Activated naive CD8-positive, alpha-beta T cell treated with anti-CD3 and anti-CD28 coated beads, Interleukin-2, amount 50 U/mL, for 16 hours (primary cell): Measurements from ENCODE around the gene KCNV2.

ENCODE experiments used
- DNase-seq: peaks from one replicate; pipeline ENCODE4 v3.0.0-alpha.2; 2020; ENCODE audit warnings: low read depth, low spot score

KCNV2 gene

DNA sequence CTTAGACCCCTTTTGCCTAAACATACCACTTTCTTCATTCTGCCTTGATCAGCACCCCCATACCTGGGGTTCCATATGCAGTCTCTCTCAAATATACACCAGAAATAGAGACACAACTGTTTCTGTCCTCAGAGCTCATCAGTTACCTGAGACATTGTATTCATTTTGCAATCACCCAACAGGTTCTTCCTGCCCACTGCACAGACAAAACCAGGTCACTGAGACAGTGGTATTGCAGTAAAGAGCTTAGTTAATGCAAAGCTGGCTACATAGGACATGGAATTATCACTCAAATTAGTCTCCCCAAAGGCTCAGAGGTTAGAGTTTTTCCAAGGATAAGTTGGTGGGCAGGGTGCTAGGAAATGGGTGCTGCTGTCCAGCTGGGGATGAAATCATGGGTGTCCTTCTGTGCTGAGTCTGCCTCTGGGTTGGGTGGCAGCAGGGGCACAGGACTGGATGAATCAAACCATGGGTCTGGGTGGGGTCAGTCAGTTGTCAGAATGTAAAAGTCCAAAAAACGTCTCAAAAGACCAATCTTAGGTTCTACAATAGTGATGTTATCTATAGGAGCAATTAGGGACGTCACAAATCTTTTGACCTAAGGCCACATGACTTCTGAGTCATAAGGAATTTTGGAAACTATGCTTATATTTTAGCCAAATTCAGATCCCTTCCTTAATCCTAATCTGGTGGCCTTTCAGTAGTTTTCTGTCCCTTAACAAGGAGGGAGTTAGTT lies 41.0 kb downstream of the KCNV2 start:
- no peak for DNase-seq

DNA sequence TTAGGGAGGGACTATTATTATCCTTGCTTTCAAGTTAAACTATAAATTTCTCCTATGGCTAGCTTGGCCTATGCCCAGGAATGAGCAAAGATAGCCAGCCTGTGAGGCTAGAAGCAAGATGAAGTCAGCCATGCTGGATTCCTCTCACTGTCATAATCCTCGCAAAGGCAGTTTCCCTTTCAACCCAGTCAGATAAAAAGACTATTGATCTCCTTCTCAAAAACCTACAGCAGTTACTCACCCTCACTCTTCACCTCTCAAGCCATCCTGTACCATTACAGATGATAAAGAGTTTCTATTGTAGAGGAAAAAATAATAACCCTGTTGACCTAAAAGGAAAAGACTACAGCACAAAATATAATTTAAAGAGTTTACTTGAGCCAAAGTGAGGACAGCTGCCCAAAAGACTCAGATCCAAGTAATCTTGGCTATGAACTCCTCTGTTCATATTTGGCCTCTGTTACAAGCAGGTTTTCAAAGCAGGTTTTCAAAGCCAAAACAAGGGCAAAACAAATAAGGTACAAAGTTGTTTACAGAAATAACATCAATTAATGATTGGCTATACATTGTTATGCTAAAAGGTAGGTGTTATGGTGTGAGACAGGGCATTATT lies 41.7 kb downstream of the KCNV2 start:
- DNase-seq = no peak

DNA sequence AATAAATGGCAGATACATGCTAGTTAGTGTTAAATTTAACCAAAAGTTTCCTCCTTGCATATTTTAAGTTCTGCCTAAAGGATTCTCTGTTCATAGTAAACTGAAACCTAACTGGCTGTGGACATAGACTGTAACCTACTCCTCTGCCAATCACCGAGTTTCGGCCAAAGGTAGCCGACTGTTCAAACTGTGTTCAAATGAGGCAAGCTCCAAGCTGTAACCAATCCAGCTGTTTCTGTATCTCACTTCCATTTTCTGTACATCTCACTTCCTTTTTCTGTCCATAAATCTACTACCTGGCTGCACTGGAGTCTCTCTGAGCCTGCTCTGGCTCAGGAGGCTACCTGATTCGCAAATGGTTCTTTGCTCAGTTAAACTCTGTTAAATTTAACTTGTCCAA lies 44.1 kb downstream of the KCNV2 start:
- no peak for DNase-seq

DNA sequence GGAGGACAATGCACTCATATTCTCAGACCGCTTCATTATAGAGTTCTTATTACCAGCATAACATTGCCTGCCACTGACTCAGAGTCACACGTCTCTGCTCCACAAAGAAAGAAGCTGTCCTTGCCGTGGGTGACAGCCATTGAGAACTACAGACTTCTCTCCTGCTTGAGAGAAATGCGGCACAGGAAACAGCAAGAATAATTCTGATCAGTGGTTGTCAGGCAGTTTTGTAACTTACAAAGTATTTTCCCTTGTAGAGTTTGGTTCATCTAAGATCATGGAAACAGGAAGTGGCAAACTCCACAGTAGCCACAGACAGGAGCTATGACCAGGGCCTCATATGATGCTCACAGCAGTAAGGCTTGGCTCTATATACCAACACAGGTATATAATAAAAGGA lies 47.0 kb downstream of the KCNV2 start:
- no peak for DNase-seq

DNA sequence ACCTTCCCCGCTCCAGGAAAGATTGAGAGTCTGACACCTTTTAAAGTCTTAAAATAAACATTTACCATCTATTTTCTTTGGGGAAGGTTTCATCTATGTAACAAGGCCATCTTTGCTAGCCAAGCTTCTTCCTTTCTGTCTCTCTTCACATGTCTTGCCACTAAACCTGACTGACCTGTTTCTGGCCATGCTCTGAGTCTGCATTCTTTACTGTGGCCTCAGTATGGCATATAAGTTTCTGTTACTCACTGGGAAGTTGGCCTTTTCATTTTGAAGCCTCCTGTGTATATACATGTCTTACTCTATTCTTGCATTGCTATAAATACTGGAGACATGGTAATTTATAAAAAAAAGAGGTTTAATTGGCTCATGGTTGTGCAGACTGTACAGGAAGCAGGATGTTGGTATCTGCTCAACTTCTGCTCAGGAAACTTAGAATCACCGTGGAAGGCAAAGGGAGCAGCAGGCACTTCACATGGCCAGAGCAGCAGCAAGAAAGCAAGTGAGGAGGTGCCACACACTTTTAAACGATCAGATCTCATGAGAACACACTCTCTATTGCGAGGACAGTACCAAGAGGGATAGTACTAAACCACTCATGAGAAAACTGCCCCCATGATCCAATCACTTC lies 48.1 kb downstream of the KCNV2 start:
- no peak for DNase-seq

DNA sequence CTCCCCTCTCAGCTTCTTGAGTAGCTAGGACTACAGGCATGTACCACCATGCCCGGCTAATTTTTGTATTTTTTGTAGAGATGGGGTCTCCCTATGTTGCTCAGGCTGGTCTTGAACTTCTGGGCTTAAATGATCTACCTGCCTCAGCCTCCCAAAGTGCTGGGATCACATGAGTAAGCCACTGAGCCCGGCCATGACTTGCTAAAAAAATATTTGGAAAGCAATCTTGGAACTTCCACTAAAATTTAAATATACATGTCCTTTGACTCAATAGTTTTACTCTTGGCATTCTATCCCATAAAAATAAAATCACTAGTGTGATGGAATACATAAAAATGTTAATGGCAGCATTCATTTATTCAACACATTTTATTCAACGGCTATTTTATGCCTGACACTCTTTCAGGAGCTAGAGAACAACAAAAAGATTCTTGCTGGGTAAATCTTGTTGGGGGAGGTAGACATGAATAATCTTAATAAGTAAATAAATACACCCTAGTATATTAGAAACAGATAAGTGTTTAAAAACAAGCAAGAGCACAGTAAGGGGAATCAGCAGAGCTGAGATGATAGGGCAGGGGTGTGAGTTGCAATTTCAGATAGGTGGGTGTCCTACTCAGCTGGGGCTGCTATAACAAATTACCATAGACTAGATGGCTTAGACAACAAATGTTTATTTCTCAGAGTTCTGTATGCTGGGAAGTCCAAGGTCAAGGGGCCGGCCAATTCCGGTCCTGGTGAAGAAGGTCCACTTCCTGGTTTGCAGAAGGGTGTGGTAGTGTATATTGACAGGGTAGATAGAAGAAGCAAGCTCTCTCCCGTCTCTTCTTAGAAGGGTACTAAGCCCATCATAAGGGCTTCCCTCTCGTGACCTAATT lies 50.7 kb downstream of the KCNV2 start:
- no peak for DNase-seq

DNA sequence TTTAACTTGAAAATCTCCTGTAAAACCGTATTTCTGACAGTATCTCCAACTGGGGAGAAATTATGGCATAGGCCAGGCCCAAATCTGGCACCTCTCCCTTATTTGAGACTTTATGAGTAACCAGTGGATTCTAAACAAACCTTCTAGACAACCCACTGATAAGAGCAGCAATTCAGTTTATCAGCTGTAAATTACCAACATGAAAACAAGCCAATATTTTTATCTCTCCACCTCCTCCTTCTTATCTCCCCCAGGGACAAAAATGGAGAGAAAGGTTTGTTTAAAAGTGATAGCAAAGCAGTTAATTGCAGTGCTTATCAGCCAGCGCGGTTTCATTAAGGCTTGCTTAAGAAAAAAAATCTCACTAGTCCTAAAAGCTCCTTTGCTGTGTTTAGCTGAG lies 53.8 kb downstream of the KCNV2 start:
- no peak for DNase-seq

DNA sequence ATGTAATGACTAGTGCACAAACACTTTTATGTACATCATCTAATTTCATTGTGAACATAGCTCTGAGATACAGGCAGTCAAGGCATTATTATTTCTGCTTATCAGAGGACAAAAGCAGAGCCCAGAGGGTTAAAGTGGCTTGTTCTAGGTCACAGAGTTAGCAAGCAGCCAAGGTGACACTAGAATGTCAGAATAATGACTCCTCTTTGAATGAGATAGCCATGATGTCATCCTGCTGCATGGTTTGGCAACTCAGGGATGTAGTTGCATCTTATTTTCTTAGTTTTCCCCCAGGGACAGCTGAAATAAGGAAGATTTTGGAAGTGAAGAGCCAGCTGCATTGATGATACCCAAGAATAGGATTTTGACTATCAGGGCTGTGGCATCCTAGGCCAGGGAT lies 54.4 kb downstream of the KCNV2 start:
- DNase-seq = no peak

DNA sequence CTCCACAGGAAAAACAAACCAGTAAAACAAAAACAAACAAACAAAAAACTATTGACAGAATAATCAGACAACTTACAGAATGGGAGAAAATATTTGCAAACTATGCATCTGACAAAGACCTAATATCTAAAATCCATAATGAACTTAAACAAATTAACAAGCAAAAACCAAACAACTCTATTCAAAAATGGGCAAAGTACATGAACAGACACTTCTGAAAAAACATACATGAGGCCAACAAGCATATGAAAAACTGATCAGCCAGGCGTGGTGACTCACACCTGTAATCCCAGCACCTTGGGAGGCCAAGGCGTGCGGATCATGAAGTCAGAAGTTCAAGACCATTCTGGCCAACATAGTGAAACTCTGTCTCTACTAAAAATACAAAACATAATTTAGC lies 60.1 kb downstream of the KCNV2 start:
- no peak for DNase-seq

DNA sequence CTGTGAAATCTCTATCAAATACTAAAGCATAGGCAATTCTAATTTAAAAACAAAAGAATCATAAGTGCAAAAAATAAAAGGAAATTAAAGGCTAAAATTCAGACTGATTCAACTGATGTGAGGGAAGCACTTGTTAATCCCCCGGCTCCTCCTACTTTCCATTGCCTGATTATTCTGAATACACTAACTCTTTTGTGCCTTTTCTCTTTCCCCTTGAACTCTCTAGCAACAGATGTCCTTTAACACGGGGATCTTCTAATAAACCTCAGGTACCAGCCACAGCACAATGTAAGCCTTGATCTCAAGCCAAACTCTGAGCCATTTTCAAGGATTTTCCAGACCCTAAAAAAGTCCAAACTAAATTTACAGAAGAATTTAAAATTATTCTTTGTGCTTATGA lies 61.5 kb downstream of the KCNV2 start:
- DNase-seq = no peak
